HEK293T (cell line): ENCODE measurements around the gene KCNN3.
A peak's percentile ranks its signal among the peaks of the same experiment; 100 is the strongest.

Experiments used
- CTCF ChIA-PET: fragments of 350-600 bp; formaldehyde crosslinking; extraction: SDS; loops from one replicate; lab custom pipeline; 2021; ENCODE audit warnings: antibody characterized with exemption, inconsistent platforms; lab: Yijun Ruan, JAX
- POLR2A ChIA-PET: fragments of 350-600 bp; formaldehyde crosslinking; extraction: SDS; loops from one replicate; lab custom pipeline; 2020; ENCODE audit warnings: antibody characterized with exemption, inconsistent platforms; lab: Yijun Ruan, JAX
- DNase-seq: peaks from one replicate; pipeline ENCODE4 v3.0.0; 2012; ENCODE audit warnings: mixed read lengths; ENCODE audit errors: extremely low spot score
- ARNT ChIP-seq: fragments of 450-650 bp; IDR thresholded peaks from 2 replicates; pipeline ENCODE4 v1.6.1; 2017; ENCODE audit warnings: mild to moderate bottlenecking
- BHLHE40 ChIP-seq: fragments of 450-650 bp; IDR thresholded peaks from 2 replicates; pipeline ENCODE4 v1.6.1; 2016; ENCODE audit warnings: mild to moderate bottlenecking, moderate library complexity, borderline replicate concordance
- CTBP1 ChIP-seq: fragments of 450-650 bp; IDR thresholded peaks from 2 replicates; pipeline ENCODE4 v1.6.1; 2016; ENCODE audit warnings: borderline replicate concordance
- ELF4 ChIP-seq: fragments of 450-650 bp; IDR thresholded peaks from 2 replicates; pipeline ENCODE4 v1.6.1; 2017; ENCODE audit warnings: antibody characterized with exemption
- FOXA1 ChIP-seq: fragments of 450-650 bp; IDR thresholded peaks from 2 replicates; pipeline ENCODE4 v1.6.1; 2016; ENCODE audit warnings: mild to moderate bottlenecking
- FOXK2 ChIP-seq: fragments of 450-650 bp; IDR thresholded peaks from 2 replicates; pipeline ENCODE4 v1.6.1; 2016; ENCODE audit warnings: mild to moderate bottlenecking
- FOXM1 ChIP-seq: fragments of 450-650 bp; IDR thresholded peaks from 2 replicates; pipeline ENCODE4 v1.6.1; 2017; ENCODE audit warnings: mild to moderate bottlenecking, borderline replicate concordance
- HDGF ChIP-seq: fragments of 450-650 bp; IDR thresholded peaks from 2 replicates; pipeline ENCODE4 v1.6.1; 2017; ENCODE audit warnings: antibody characterized with exemption, borderline replicate concordance
- L3MBTL2 ChIP-seq: fragments of 450-650 bp; conservative IDR thresholded peaks from 2 replicates; pipeline ENCODE4 v1.6.1; 2016; ENCODE audit warnings: mild to moderate bottlenecking
- LEF1 ChIP-seq: fragments of 450-650 bp; IDR thresholded peaks from 2 replicates; pipeline ENCODE4 v1.6.1; 2017; ENCODE audit warnings: mild to moderate bottlenecking, borderline replicate concordance
- NFRKB ChIP-seq: fragments of 450-650 bp; IDR thresholded peaks from 2 replicates; pipeline ENCODE4 v1.6.1; 2016; ENCODE audit warnings: mild to moderate bottlenecking, moderate library complexity
- PKNOX1 ChIP-seq: fragments of 450-650 bp; IDR thresholded peaks from 2 replicates; pipeline ENCODE4 v1.6.1; 2016
- SP1 ChIP-seq: fragments of 450-650 bp; IDR thresholded peaks from 2 replicates; pipeline ENCODE4 v1.6.1; 2017
- SUZ12 ChIP-seq: fragments of 450-650 bp; IDR thresholded peaks from 2 replicates; pipeline ENCODE4 v1.6.1; 2016; ENCODE audit warnings: mild to moderate bottlenecking
- TARDBP ChIP-seq: fragments of 450-650 bp; IDR thresholded peaks from 2 replicates; pipeline ENCODE4 v1.6.1; 2016
- ZNF384 ChIP-seq: fragments of 450-650 bp; IDR thresholded peaks from 2 replicates; pipeline ENCODE4 v1.6.1; 2016

KCNN3 gene

GRCh38 chr1:154719586-154720327, 150.3 kb downstream of the KCNN3 start:
- DNase-seq: no peak
- CTCF ChIA-PET: no interaction called here

GRCh38 chr1:154718566-154718965, 151.5 kb downstream of the KCNN3 start:
- ChIA-PET CTCF (no interaction called here), POLR2A (no interaction called here)
- no peak for DNase-seq
- TF ChIP-seq FOXA1: no peak
- TF ChIP-seq PKNOX1: no peak

More at GRCh38 chr1:154719586-154720327, 150.3 kb downstream of the KCNN3 start:
- TF ChIP-seq TARDBP (no peak), LEF1 (no peak), SP1 (no peak), CTBP1 (no peak), FOXM1 (no peak), ELF4 (no peak), L3MBTL2 (no peak), PKNOX1 (no peak), NFRKB (no peak), FOXA1 (no peak), FOXK2 (no peak), BHLHE40 (no peak), HDGF (no peak), SUZ12 (no peak), ZNF384 (no peak), ARNT (no peak)
- POLR2A ChIA-PET: no interaction called here

GRCh38 chr1:154717528-154717924, 152.6 kb downstream of the KCNN3 start:
- no peak for DNase-seq
- POLR2A ChIA-PET: no interaction called here
- CTCF ChIA-PET: no interaction called here
- TF ChIP-seq L3MBTL2 (no peak), FOXM1 (no peak)

- CTCF ChIA-PET: no interaction called here
- no peak for DNase-seq
- POLR2A ChIA-PET: no interaction called here
- TF ChIP-seq PKNOX1: no peak
- TF ChIP-seq CTBP1: no peak
- TF ChIP-seq NFRKB: no peak
- no peak for TF ChIP-seq TARDBP
- no peak for TF ChIP-seq BHLHE40
- no peak for TF ChIP-seq HDGF
- no peak for TF ChIP-seq SUZ12
- no peak for TF ChIP-seq L3MBTL2
- TF ChIP-seq ELF4: no peak
- no peak for TF ChIP-seq SP1
- TF ChIP-seq FOXK2: no peak
- TF ChIP-seq ZNF384: no peak
- no peak for TF ChIP-seq FOXA1
- TF ChIP-seq LEF1: no peak
- TF ChIP-seq ARNT: no peak
- no peak for TF ChIP-seq FOXM1
Measured at GRCh38 chr1:154716614-154717527, 153.2 kb downstream of the KCNN3 start.

GRCh38 chr1:154716011-154716410, 154.1 kb downstream of the KCNN3 start:
- no peak for DNase-seq
- ChIA-PET CTCF (interaction anchor here (0.7 kb wide), 2 partner anchors 68 to 142 kb away, joined by 8 to 9 read pairs; no protein-coding TSS in a partner anchor), POLR2A (no interaction called here)
- TF ChIP-seq LEF1: no peak
- TF ChIP-seq ARNT: no peak
- no peak for TF ChIP-seq FOXM1
- no peak for TF ChIP-seq NFRKB

- CTCF ChIA-PET: interaction anchor here (0.7 kb wide), 3 partner anchors 67 to 142 kb away, joined by 6 to 9 read pairs (median 8); no protein-coding TSS in a partner anchor
- DNase-seq: no peak
- POLR2A ChIA-PET: no interaction called here
- TF ChIP-seq BHLHE40: no peak
- no peak for TF ChIP-seq FOXA1
- 0 out of 2 replicates have a peak, but pooled peaks have one; percentile 9 for TF ChIP-seq ZNF384
- no peak for TF ChIP-seq SP1
Measured at GRCh38 chr1:154715385-154715784, 154.7 kb downstream of the KCNN3 start.
